GM23248 (cell line): ENCODE measurements around the gene PI4KB.

Experiments
- EZH2 ChIP-seq: fragments of 200-600 bp; sonication (generic); IDR thresholded peaks from 2 replicates; pipeline ENCODE4 v1.6.1; 2018; ENCODE audit warnings: antibody characterized with exemption, mild to moderate bottlenecking; ENCODE audit not compliant: insufficient read depth, poor library complexity, severe bottlenecking
- EZH2phosphoT487 ChIP-seq: fragments of 200-600 bp; sonication (generic); IDR thresholded peaks from 2 replicates; pipeline ENCODE4 v1.6.1; 2018; ENCODE audit warnings: antibody characterized with exemption, moderate library complexity, mild to moderate bottlenecking, low read depth; ENCODE audit not compliant: insufficient read depth

- TF ChIP-seq EZH2 (no peak), EZH2phosphoT487 (no peak)
These were observed 40.6 kb upstream of the PI4KB start for GRCh38 chr1:151367658-151368392.
